CD4-positive, alpha-beta T cell treated with Interleukin-1 beta for 1 hour (primary cell): ENCODE results near the gene TUBA1C.
"Not testable (repeated sequence)": the region's sequence is repeated elsewhere in the genome, so short reads cannot be mapped to it uniquely, and the experiment has no call there.

ENCODE experiments used
- DNase-seq, 2 donors: peaks; one replicate each; pipeline ENCODE4 v3.0.0-alpha.2; 2020 to 2022

The TUBA1C gene

GRCh38 chr12:49255857-49256637 lies 8.8 kb upstream of the TUBA1C start:
- DNase-seq: no peak

GRCh38 chr12:49257508-49258184 lies 7.2 kb upstream of the TUBA1C start:
- DNase-seq: not testable (repeated sequence)

- DNase-seq: no peak
Observed at GRCh38 chr12:49259452-49259851, 5.4 kb upstream of the TUBA1C start.

DNA sequence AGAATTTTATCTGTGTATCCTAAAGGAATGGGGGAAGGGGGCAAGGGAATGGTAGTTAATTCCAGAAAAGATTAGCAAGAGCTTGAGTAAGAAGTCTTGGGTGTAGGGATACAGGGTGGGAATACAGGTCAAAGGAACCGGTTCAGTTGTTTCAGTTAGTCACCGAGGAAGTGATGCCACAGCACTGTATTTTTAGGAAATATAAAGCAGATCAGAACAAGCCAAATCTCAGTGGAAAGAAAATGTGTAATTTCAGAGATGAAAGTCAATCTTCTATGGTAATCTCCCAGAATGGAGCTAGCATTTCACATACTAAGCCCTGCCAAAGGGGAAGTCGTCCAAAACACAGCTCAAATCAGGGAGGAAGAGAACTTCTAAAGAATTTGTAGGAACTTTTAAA lies 4.7 kb upstream of the TUBA1C start:
- no peak for DNase-seq

DNA sequence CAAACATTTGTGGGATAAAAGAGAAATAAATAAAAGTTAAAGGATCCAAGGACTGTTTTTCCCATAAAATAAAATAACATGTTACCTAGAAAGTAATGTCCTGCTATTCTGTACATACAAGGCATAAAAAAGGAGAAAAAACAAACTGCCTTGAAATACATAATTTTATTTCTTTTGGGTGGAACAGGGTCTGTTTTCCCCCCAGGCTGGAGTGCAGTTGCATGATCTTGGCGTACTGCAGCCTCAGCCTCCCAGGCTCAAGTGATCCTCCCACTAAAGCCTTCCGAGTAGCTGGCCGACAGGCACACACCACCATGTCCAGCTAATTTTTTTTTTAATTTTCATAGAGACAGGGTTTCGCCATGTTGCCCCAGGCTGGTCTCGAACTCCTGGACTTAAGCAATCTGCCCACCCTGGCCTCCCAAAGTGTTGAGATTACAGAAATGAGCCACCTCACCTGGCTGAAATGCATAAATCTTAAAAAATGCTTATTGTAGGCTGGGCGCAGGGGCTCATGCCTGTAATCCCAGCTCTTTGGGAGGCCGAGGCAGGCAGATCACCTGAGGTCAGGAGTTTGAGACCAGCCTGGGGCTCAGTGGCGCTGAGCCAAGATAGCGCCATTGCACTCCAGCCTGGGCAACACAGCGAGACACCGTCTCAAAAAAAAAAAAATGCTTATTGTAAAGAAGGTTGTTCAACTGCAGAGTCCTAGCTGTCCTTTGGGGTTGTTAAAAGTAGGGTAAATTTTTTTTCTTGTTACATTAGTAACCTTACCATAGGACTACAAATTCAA lies 4.1 kb upstream of the TUBA1C start:
- no peak for DNase-seq

GRCh38 chr12:49261721-49262120 lies 3.2 kb upstream of the TUBA1C start:
- no peak for DNase-seq

- no peak for DNase-seq
Observed at GRCh38 chr12:49263400-49263763, 1.5 kb upstream of the TUBA1C start.

- DNase-seq: peak; percentile 35 to 43
Observed at GRCh38 chr12:49264466-49264872, 413 bp upstream of the TUBA1C start.

DNA sequence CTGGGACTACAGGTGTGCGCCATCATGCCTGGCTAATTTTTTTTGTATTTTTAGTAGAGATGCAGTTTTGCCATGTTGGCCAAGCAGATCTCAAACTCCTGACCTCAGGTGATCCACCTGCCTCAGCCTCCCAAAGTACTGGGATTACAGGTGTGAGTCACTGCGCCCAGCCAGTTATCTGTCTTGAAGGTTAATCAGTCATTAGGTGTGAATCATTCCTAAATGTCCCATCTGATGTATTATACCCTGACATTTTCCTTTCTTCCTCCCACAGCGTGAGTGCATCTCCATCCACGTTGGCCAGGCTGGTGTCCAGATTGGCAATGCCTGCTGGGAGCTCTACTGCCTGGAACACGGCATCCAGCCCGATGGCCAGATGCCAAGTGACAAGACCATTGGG lies 4.3 kb downstream of the TUBA1C start:
- DNase-seq: not testable (repeated sequence)

GRCh38 chr12:49272790-49273725 lies 8.2 kb downstream of the TUBA1C start:
- DNase-seq: no peak

- DNase-seq: no peak
Observed at GRCh38 chr12:49273726-49274395, 9.0 kb downstream of the TUBA1C start.

DNA sequence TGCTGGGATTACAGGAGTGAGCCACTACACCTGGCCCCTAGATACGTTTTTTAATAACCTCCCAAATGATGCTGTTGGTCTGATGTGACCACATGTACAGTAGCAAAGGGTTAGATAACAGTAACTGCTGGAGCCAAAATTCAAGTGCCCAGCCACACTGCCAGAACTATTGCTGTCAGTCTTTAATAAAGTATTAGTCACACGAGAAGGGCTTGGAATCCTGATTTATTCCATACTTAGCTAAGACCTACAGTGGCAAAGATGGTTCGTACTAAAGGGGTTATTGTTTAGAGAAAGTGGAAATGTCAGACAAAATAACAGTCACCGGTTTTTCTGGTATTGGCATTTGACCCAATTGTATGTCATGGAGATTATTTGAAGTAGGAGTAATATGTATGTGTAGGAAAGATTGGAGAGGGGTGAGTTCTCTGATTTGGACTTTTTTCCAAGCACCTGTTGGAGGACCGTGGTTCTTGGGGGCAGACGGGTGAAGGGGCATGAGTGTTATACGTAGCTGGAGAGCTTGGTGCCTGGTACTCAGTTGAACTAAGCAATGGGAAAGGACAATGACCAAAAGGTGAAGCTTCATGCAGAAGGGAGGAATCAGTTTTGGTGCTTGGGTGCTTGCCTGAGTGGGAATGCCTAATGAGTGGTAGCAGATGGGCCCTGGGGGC lies 9.7 kb downstream of the TUBA1C start:
- DNase-seq: no peak

DNA sequence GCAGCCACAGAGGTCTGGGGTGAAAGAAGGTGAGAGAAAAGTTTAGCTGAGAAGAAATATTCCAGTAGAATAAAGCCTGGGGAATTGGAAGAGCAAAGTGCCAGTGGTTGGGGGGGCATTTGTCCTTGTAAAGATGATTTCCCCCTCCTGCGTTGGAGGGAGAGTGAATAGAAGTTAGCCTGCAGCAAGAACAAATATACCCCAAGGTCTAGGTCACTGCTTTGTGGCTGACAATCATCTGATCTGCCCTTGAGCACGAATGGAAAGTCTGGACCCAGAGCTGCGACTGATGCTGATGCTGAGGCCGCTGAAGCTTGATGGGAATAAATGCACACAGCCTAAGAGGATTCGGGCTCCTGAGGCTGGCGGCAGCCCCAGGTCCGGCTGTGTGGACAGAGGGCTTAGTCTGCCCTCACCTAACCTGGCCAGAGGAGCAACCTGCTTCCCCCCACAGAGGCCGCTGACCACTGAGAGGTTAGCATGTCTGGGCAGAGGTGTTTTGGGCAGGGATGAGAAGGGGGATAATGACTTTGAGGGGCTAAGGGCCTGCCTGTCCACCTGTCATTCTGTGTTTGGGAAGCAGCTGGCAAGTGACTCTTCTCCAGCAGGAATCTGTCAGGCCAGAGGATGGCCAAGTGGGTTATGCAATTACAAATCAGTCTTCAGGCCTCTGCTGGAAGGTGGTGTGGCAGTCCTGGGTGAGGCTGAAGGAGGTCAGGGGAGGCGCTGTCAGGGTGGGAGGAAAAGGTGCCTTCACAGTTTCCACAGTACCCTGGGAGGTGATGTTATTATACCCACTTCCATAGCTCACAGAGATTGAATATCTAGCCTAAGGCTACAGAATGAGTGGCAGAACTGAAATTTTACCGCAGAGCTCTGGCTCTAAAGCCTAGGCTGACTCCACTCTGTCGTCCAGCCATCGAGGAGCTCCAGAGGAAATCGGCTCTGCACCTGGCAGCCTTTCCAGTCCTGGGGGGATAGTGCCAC lies 11.7 kb downstream of the TUBA1C start:
- no peak for DNase-seq

- no peak for DNase-seq
Observed at GRCh38 chr12:49277466-49277865, 12.6 kb downstream of the TUBA1C start.

DNA sequence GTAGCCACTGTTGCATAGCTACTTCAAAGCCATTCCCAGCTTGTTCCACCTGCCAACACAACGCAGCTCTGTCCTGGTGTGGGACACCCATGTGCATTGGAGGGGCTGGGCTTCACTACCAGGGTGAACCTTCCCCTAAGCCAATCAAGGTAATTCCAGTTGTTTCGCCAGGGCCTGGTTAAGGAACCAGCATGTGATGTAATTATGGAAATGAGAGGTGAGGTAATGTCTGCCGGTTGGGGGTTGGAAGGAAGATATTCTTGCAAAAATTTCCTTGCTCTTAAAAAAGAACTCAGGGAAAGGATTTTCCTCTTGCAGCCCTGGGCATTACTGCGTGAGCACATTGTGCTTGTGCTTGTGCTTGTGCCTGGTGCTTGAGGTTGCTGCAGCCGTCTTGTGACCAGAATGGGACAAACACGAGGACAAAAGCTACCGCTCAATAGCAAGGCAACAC lies 14.9 kb downstream of the TUBA1C start:
- no peak for DNase-seq

GRCh38 chr12:49280545-49280944 lies 15.7 kb downstream of the TUBA1C start:
- DNase-seq: not testable (repeated sequence)

DNA sequence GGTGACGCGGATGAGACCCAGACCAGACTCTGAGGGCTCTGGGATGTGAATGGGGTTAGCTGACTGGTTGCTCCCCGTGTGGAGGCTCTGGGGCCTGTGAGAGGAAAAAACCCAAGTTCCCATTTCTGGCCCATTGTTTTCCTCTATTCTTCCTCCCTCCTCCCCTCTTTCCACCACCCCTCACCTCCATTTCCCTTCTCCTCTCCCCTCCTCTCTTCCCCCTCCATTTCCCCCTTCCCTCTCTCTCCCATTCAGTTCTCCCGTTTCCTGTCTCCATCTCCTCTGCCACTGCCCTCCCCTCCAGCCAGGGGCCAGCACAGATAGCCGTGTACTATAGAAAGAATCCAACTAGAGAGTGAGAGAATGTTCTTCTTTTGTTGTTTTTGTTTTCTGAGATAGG lies 17.4 kb downstream of the TUBA1C start:
- DNase-seq: no peak

DNA sequence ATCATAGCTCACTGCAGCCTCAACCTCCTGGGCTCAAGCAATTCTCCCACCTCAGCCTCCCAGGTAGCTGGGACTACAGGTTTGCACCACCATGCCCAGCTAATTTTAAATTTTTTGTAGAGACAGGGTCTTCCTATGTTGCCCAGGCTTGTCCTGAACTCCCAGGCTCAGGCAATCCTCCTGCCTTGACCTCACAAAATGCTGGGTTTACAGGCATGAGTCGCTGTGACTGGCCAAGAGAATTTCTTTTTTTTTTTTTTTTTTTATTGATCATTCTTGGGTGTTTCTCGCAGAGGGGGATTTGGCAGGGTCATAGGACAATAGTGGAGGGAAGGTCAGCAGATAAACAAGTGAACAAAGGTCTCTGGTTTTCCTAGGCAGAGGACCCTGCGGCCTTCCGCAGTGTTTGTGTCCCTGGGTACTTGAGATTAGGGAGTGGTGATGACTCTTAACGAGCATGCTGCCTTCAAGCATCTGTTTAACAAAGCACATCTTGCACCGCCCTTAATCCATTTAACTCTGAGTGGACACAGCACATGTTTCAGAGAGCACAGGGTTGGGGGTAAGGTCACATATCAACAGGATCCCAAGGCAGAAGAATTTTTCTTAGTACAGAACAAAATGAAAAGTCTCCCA lies 18.0 kb downstream of the TUBA1C start:
- DNase-seq: not testable (repeated sequence)
